Measurements from ENCODE around the gene OLFML2B.
"Not testable (repeated sequence)": the region's sequence is repeated elsewhere in the genome, so short reads cannot be mapped to it uniquely, and the experiment has no call there.

Gene OLFML2B

DNA sequence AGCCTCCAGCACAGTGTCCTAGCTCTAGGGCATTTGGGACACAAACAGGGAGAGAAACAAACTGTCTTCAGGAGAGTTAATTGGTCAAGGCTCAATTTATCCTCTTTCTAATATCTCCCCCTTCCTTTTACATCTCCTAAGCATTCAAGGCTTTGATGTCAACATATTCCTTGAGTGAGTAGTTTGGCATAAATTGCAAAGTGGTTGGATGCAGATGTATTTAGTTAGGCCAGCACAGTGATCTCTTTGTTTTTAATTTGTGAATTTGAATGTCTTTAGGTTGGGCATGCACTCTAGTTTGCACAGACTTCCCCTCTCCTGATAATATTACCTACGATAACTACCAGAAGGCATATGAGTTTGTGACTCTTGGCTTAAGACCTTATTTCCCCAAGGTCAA, 12.5 kb upstream of the OLFML2B start:
- no peak for DNase-seq (ENCODE audit: low read depth in 1 of 2, low spot score in 1 of 2)

DNA sequence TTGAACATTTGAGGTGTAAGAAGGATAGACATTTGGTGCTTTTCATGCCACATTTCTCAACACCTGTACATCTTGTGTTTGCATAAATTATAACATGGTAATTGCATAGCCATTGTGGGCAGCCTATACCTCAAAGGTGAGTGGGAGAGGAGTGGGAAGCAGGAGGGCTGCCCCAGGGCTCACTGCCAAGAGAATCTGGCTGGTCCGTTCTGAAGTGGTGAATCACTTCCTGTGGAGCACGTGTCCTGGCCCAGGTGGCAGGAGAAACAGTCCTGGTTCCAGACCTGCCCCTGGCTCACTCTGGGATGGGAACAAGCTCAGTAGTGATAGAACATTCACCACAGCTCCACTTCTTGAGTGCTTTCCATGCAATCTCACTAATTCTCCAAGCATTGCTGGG, 11.6 kb upstream of the OLFML2B start:
- DNase-seq (ENCODE audit: low read depth in 1 of 2, low spot score in 1 of 2): no peak

DNA sequence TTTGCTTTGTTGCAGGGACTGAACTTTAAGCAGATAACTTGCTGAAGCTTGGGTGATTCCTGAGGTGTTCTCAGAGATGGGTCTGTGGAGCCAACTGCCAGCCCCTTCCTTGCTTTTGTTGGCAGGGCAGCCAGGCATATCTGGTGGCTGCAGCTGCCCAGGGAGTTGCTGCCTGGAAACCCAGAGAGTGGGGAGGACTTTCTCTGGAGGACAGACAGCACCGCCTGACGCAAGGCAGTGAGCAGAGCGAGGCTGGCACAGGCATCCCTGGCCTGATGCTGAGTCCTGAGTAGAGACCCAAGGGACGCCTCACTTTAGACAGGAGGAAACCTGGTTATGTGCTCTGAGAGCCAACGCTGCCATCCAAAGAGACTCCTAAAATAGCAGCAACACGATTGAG, 9.8 kb upstream of the OLFML2B start:
- no peak for DNase-seq (ENCODE audit: low read depth in 1 of 2, low spot score in 1 of 2)

DNA sequence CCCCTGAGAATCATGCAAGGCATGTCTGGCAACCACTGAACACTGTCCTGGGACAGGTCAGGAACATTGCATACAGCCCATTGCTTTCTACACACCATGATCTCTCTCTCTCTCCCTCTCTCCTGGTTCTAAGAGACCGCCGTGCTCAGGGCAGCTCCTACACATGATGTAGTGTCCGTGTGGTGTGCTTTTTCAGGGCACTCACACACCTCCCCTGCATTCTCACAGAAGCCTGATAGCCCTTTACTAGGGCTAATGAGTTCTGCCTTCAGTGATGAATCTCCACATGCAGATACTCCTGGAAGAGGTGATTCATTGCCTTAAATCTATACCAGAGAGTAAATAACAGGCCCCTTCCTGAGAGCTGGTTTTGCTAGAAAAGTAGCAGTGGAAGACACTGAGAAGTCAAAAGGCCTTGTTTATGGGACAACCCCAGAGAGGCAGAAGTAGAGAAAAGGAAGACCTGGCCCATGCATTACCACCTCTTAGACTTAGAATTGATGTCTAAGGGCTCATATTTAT, 7.2 kb upstream of the OLFML2B start:
- no peak for DNase-seq (ENCODE audit: low read depth in 1 of 2, low spot score in 1 of 2)

DNA sequence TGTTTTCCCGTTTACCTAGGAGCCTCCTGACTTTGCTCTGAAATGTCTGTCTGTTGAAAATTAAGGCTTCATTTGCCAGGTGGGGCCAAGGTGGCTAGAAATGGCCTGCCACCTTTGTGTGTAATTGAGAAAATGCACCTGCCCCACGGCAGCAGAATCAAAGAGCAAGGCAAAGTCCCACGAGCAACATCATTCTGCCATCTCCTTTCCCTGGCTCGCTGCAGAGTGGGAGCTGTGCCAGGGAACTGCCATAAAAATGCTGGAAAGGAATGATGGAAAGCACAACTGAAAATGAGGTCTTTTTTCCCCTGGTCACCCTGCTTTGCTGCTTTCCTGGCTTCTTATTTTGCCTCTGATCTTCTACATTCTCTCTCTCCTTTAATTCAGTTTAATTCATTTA, 5.5 kb upstream of the OLFML2B start:
- DNase-seq (ENCODE audit: low read depth in 1 of 2, low spot score in 1 of 2): no peak

DNA sequence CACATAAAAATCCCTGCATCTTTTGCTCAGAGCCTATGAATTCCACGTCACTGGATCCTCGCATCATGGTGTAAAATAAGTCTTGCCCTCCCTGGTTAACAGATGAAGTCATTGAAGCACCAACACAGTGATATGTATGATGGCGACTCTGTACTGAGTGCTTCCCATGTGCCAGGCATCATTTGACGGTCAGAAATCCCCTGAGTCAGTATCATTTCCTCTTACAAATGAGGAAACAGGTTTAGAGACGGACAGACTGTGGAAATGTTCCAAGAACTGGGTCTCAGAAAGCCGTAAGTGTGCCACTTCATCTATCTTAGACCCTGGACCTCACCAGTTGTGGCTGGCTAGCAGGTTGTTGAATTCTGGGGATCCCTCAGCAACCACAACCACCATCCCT, 5.1 kb upstream of the OLFML2B start:
- DNase-seq (ENCODE audit: low read depth in 1 of 2, low spot score in 1 of 2): no peak

DNA sequence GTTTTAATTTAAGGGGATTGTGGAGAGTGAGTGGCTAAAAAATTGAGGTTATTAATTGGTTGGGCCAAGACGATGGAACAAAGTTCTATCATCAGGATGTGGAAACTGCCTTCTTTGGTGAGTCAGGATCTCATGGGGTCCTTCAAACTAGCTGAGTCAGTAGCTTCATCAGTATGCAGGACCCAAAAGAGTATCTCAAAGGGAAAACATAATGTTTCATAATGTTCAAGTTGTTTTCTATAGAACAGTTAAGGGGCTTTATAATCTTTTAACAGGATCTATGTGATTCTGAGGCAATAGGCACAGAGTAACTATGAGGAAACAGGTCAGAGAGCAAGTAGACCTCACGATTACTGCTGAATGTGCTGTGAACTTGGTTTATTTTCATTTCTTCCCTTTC, 3.2 kb upstream of the OLFML2B start:
- no peak for DNase-seq (ENCODE audit: low read depth in 1 of 2, low spot score in 1 of 2)

DNA sequence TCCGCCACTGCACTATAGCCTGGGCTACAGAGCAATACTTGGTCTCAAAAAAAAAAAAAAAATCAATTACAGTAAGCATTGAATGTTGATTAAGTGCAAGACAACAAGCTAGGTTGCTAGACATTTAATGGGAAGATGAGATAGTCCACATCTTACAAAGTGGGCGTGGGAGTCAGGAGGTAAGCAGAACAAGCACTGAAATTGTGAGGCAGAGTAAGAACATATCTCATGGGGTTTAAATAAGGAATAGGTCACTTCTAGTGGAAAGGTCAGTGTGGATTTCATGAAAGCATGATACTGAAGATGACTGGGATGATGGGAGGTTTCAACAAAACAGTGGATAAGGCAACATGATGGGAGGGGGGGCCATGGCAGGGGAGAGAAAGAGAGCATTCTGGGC, 1.9 kb upstream of the OLFML2B start:
- no peak for DNase-seq (ENCODE audit: low read depth in 1 of 2, low spot score in 1 of 2)

DNA sequence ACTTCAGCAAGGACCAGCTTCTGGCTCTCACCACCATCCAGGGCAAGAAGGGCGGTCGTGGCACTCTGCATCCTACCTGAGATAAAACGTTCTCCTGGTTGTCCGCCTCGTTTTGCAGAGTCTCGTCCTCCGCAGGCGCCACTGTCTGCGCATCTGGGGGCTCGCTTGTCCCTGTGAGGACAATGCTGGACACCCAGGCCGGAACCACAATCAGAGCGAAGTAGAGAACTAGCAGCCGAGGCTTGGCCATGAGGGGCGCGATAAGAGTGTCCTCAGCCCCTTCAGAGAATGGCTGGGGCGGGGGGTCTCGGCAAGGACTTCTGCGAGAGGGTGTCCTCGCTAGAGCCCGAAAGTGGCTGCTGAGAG, 505 bp downstream of the OLFML2B start:
- DNase-seq (ENCODE audit: low read depth in 1 of 2, low spot score in 1 of 2): no peak

DNA sequence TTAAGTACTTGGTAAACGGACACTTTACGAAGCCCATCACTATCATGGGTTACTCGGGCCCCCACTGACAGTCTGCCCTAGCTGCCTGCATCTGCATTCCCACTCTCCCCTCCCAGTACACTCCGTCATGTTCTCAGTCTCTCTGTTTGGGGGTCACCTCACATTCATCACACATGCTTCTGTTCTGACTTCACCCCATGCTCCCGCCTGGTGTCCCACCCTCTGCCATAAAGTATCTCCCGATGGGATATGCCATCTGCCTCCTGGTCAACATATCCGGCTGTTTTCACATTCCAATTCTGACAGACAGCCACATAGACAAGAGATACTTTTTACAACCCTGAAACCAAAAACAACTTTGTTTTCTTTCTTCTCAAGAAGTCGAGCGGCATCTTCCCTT, 1.0 kb downstream of the OLFML2B start:
- no peak for DNase-seq (ENCODE audit: low read depth in 1 of 2, low spot score in 1 of 2)

DNA sequence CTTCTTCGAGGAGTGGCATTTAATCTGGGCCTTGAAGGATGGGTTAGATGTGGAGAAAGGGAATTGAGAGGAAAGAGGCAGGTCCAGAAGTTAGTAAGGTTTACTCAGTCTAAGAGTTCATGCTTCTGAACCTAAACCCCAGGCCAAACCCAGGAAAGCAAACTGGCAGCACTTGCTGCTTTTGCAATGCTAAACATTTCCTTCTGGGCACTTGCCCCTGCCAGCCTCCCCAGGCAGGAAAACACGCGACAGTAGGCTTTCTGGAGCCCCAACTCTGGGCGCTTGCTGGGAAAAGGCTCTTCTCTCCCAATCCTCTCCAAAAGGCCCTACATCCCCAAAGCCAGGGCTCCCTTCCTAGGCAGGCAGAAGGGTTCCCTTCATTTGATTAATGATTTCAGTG, 2.5 kb downstream of the OLFML2B start:
- no peak for DNase-seq (ENCODE audit: low read depth in 1 of 2, low spot score in 1 of 2)

DNA sequence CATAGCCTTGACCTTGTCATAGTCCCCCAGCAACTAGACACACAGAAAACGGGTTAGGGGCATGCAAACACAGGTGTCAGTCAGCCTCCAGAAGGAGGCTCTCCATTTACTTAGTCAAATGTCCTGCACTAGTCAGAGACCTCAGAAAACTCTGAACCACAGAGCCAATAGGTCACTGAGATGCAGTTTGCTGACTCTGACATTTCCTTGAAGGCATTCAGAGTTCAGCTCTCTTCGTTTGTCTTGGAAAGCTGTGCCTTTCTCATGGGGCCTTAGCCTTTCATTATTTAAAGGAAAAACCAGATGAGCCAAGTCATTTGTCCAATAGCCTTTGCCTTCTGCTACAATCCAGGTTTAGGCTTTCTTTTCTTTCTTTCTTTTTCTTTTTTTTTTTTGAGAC, 3.5 kb downstream of the OLFML2B start:
- no peak for DNase-seq (ENCODE audit: low read depth in 1 of 2, low spot score in 1 of 2)

DNA sequence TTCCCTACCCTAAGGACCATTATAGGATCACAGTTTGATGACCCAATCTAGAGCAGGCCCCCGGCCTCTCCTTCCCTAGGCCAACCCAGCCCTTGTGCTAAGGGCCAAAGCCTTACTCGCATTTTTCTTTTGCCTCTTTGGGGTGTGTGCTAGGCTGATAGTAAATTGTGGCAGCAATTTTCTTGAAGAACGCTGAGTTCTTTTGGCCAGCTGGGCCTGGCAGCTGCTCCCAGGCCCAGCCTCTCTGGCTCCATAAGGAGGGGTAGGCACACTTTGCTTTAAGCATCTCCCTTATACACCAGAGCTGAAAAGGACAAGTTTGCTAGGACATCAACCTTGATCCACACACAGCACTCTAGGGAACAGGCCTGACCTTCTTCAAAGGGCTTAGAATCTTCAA, 4.2 kb downstream of the OLFML2B start:
- DNase-seq (ENCODE audit: low read depth in 1 of 2, low spot score in 1 of 2): no peak

DNA sequence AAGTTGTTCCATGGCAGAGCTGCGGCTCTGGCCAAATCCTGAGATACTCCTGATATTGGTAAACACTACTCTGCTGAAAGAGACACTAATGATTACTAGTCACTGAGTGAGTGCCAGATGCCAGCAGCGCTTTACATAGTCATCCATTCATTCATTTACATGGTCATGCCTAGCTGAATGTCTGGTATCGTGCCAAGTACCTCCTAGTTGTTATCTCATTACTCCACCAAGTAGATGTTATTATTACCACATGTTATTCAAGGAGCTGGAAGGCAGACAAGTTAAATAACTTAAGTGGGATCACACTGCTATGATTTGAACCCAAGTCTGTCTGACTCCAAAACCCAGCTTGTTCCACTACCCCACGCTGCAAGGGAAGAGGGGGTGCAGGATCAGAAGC, 4.7 kb downstream of the OLFML2B start:
- no peak for DNase-seq (ENCODE audit: low read depth in 1 of 2, low spot score in 1 of 2)

DNA sequence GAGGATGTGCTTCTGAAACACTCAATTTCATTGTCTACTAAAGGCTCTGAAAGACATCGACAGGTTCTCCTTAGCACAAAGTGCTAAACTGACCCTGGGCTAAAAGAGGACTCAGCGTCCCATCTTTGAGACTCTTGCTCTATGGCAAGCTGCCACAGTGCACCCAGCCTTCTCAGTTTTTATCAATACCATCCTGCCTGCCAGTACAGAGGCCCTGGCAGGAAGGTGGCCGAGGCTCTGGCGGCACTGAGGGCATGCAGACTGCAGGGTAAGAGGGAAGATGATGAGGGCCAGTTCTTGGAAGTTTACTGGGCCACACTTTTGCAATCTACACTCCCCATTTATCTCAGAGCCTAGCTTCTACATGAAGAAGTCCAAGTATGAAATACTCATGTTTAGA, 5.3 kb downstream of the OLFML2B start:
- DNase-seq (ENCODE audit: low read depth in 1 of 2, low spot score in 1 of 2): no peak

DNA sequence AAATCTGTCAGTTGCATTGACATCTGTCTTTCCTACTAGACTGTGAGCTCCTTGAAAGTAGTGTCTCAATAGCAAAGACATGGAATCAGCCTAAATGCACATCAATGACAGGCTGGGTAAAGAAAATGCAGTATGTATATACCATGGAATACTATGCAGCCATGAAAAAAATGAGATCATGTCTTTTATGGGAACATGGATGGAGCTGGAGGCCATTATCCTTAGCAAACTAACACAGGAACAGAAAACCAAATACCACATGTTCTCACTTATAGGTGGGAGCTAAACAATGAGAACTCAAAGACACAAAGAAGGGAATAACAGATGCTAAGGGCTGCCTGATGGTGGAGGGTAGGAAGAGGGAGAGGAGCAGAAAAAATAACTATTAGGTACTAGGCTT, 5.9 kb downstream of the OLFML2B start:
- not testable (repeated sequence) for DNase-seq (ENCODE audit: low read depth in 1 of 2, low spot score in 1 of 2)

DNA sequence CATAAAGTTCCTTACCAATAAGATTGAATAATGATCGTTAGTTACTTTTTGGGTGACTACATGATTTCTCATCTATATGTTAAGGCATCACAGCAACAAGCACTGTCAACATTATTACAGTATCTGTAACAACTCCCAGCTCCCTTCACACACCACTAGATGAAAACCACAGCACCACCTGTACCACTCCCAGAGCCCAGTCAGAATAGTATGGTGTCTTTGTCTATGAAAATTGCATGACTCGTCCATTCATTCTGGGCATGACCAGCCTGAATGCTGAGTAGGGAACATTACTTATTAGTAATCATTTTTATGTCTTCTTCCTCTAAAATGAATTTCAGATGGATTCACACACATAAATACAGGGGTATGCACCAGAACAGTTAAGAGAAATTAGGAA, 7.0 kb downstream of the OLFML2B start:
- DNase-seq (ENCODE audit: low read depth in 1 of 2, low spot score in 1 of 2): no peak

DNA sequence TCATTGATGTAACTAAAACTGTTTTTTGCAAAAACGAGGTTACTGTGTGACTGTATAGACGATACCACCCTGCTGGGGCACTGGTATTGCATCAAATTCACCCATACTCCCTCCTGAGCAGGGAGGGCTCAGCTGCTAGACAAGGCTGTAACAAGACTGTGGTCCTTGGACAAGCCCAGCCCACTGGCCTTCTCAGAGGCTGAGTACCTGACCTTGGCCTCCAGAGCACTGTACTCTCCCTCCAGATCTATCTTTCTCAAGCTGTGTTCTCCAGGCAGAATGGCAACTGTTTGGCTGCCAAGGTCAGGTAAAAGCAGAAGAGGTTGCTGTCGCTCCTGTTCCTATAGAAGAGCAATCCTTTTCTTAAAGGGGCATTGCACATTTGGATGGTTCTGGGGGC, 8.5 kb downstream of the OLFML2B start:
- no peak for DNase-seq (ENCODE audit: low read depth in 1 of 2, low spot score in 1 of 2)

DNA sequence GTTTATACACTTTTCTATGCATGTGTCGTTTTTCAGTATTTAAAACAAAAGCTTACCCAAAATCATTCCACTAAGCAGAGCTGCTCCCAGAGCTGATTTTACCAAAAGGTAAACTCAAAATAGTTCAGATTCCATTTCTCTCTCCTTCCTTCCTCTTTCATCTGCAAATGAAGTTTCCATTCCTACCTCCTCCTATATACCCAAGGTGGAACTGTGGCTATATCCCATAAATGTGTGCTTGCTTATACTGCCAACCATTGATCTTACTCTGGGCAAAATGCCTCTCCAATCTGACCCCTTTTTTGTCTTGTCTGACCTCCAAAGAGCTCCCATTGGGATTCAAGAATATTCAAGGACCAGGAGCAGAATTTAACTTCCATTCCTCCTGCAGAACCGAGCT, 9.5 kb downstream of the OLFML2B start:
- DNase-seq (ENCODE audit: low read depth in 1 of 2, low spot score in 1 of 2): no peak

DNA sequence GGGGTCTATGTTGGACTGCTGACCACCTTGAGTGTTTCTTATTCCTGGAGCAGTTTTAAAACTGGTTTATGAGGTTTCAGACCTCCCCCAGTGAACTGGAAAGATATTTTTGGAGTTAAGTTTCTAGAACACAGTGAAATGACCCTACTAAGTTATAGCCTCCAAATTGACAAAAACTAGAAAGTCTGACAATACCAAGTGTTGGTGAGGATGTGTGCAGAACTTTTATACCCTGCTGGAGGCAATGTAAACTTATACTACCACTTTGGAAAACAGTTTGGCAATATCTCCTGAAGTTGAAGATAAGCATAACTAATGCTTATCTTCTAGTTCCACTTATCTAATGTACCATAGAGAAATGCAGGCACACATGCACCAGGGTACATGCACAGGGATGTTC, 10.4 kb downstream of the OLFML2B start:
- no peak for DNase-seq (ENCODE audit: low read depth in 1 of 2, low spot score in 1 of 2)

DNA sequence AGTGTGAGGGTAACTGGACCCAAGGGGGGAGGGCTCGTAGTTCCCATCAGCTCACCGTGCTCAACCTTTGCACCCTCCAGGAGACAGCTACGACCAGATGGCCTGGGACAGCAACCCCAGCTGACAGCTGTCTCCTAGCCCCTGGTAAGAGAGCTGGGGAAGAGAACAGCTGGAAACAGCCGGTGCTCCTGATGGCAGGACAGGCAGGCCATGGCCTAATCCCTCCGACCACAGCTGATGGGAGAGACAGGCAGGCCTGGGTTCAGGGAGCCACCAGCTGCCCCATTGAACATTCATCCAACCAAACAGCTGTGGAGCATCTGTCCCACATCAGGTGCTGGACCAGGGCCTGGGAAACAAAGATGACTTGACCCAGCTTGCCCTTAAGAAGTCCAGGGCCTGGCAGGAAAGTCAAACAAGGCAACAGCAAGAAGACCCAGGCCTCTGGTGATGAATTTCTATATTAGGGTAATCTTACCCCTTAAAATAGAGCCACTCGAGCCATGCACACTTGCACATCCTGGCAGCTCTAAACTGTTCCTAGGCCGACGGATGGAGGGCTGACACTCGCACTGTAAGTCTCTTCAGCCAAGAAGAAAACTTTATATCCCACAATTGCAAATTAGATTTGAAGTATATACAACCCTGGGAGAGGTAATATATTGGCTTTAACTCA, 12.2 kb downstream of the OLFML2B start:
- DNase-seq (ENCODE audit: low read depth in 1 of 2, low spot score in 1 of 2): no peak

DNA sequence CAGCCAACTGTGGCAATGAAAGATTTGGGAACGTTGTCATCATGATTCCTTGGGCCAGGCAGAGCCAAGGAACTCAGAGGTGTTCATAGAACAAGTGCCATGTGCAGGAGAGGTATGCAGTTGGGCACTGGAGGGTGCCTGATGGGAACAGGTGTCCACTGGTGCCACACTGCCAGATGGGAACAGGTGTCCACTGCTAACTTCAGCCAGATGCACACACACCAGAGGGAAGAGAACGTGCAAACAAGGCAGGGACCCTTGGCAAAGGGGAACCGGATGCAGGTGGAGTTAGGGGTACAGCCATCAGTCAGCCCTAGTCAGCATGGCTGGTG, 13.5 kb downstream of the OLFML2B start:
- DNase-seq (ENCODE audit: low read depth in 1 of 2, low spot score in 1 of 2): no peak

DNA sequence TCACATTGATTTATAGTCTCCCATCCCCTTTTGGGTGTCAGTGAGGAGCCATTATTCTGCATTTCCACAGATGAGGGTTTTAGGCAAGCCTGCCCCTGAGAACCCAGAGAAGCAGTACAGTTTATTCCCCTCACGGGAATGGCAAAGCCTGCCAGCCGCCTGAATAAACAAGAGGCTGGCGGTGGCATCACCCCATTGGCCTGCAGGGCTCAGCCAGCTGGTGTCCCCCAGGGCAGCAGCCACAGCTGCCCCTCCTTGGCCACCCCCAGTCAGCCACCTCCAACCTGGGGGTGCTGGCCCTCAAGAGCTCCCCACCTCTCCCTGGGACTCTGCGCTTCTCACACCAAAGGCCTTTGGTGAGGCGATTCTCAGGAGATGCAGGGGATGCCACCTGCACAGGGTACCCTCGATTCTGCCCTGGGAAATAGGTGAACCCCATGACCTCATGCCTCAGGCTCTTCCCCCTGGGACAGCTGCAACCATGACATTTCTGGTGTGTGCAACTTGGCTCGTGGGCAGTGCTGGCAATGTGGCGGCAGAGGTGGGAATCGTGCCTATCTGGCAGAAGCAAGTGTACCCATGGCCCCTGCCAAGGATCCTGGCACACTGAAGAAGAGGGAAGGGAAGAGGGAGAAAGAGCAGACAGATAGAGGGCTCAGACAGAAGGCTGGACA, 14.0 kb downstream of the OLFML2B start:
- DNase-seq (ENCODE audit: low read depth in 1 of 2, low spot score in 1 of 2): no peak
